H1 (cell line): ENCODE results near the gene FASLG.

ENCODE experiments used
- CBX8 ChIP-seq: fragments of 300-800, 300-1000 bp; sonication (generic); IDR thresholded peaks from 2 replicates; pipeline ENCODE4 v1.7.1; 2016; ENCODE audit warnings: low read depth, low read length, borderline replicate concordance
- CTCF ChIP-seq, 3 experiments: IDR thresholded peaks; 1 replicate in 2 of 3; 2 replicates in 1 of 3; pipeline versions ENCODE4 v1.5.1 to v1.6.1; 2011; ENCODE audit warnings: low read length in 3 of 3, mild to moderate bottlenecking in 3 of 3, inconsistent platforms in 2 of 3, low read depth in 1 of 3, moderate library complexity in 1 of 3; ENCODE audit not compliant: insufficient read depth in 1 of 3; ENCODE audit errors: control extremely low read depth in 1 of 3
- MAFK ChIP-seq: IDR thresholded peaks from 2 replicates; pipeline ENCODE4 v1.6.1; 2012; ENCODE audit warnings: low read depth, mild to moderate bottlenecking, improper control_type of control experiment, low read length
- POLR2AphosphoS5 ChIP-seq: IDR thresholded peaks from 2 replicates; pipeline ENCODE4 v1.6.1; 2011; ENCODE audit warnings: low read depth, low read length
- RFX5 ChIP-seq: IDR thresholded peaks from 2 replicates; pipeline ENCODE4 v1.6.1; 2011; ENCODE audit warnings: low read depth, low read length, improper control_type of control experiment, borderline replicate concordance
- TBP ChIP-seq: IDR thresholded peaks from 2 replicates; pipeline ENCODE4 v1.6.1; 2011; ENCODE audit warnings: low read depth, low read length, improper control_type of control experiment
- TCF12 ChIP-seq: IDR thresholded peaks from 2 replicates; pipeline ENCODE4 v1.6.1; 2011; ENCODE audit warnings: low read depth, mild to moderate bottlenecking, low read length

- TF ChIP-seq TCF12 (no peak), CTCF (IDR thresholded peaks at IDR 0.05; ENCODE audit: control extremely low read depth in 1 of 3, insufficient read depth in 1 of 3, low read depth in 1 of 3, low read length in 3 of 3) (no peak), TBP (no peak), POLR2AphosphoS5 (no peak), CBX8 (no peak), RFX5 (no peak), MAFK (no peak)
Observed at GRCh38 chr1:172641492-172641891, 17.4 kb upstream of the FASLG start.
